GM19240 (cell line): ENCODE data around the gene NFIA.

Experiments
- DNase-seq: peaks from one replicate; pipeline ENCODE4 v3.0.0; 2011; ENCODE audit warnings: low spot score; ENCODE audit not compliant: insufficient read length

NFIA gene

GRCh38 chr1:61482170-61482734, 399.9 kb downstream of the NFIA start:
- DNase-seq = no peak

- no peak for DNase-seq
These were observed 404.6 kb downstream of the NFIA start for GRCh38 chr1:61486783-61487536.

- no peak for DNase-seq
These were observed 405.4 kb downstream of the NFIA start for GRCh38 chr1:61487801-61488200.

- DNase-seq = no peak
These were observed 408.6 kb downstream of the NFIA start for GRCh38 chr1:61490924-61491323.

GRCh38 chr1:61491497-61491896, 409.1 kb downstream of the NFIA start:
- no peak for DNase-seq

- DNase-seq = no peak
These were observed 411.6 kb downstream of the NFIA start for GRCh38 chr1:61494000-61494399.

GRCh38 chr1:61496501-61496900, 414.1 kb downstream of the NFIA start:
- no peak for DNase-seq

GRCh38 chr1:61497013-61497412, 414.7 kb downstream of the NFIA start:
- DNase-seq = no peak

- DNase-seq = no peak
These were observed 416.0 kb downstream of the NFIA start for GRCh38 chr1:61498342-61498741.

- DNase-seq = no peak
These were observed 419.9 kb downstream of the NFIA start for GRCh38 chr1:61501971-61502916.

- no peak for DNase-seq
These were observed 421.9 kb downstream of the NFIA start for GRCh38 chr1:61504305-61504704.

GRCh38 chr1:61504852-61505390, 422.6 kb downstream of the NFIA start:
- no peak for DNase-seq

GRCh38 chr1:61506236-61506635, 423.9 kb downstream of the NFIA start:
- DNase-seq = no peak

- no peak for DNase-seq
These were observed 424.7 kb downstream of the NFIA start for GRCh38 chr1:61506944-61507500.
